SU-DHL-6 (cell line): ENCODE measurements around the gene SPG7.
"Not testable (repeated sequence)": the region's sequence is repeated elsewhere in the genome, so short reads cannot be mapped to it uniquely, and the experiment has no call there.

Experiments
- H2AFZ ChIP-seq: fragments of 200-600 bp; sonication (generic); 2 replicates; pipeline ENCODE4 v1.6.1; 2014; ENCODE audit warnings: low read depth, mild to moderate bottlenecking, moderate library complexity, mixed read lengths, antibody characterized with exemption, low read length; ENCODE audit not compliant: severe bottlenecking
- H3F3A ChIP-seq: fragments of 200-600 bp; shearing (Covaris generic); 2 replicates; pipeline ENCODE4 v1.6.0; 2016; ENCODE audit warnings: antibody characterized with exemption, mild to moderate bottlenecking; ENCODE audit not compliant: insufficient read depth
- H3K27ac ChIP-seq: fragments of 200-600 bp; sonication (generic); 2 replicates; pipeline ENCODE4 v1.5.1; 2016; ENCODE audit warnings: low read depth, mild to moderate bottlenecking, low read length, moderate library complexity, mixed read lengths
- H3K27me3 ChIP-seq: fragments of 200-600 bp; sonication (generic), shearing (Covaris generic); 2 replicates; pipeline ENCODE4 v1.6.0; 2014; ENCODE audit warnings: mild to moderate bottlenecking, low read length
- H3K36me3 ChIP-seq: fragments of 200-600 bp; sonication (generic); 2 replicates; pipeline ENCODE4 v1.6.1; 2014; ENCODE audit warnings: mild to moderate bottlenecking, low read length, mixed read lengths
- H3K4me2 ChIP-seq: fragments of 300-600, 200-600 bp; shearing (Covaris generic), sonication (generic); 2 replicates; pipeline ENCODE4 v1.6.0; 2014; ENCODE audit warnings: low read length, low read depth, mild to moderate bottlenecking; ENCODE audit not compliant: poor library complexity, severe bottlenecking
- H3K4me3 ChIP-seq: fragments of 200-600 bp; sonication (generic); 2 replicates; pipeline ENCODE4 v1.5.1; 2014; ENCODE audit warnings: antibody characterized with exemption, low read length, mild to moderate bottlenecking, mixed read lengths; ENCODE audit not compliant: insufficient read depth, poor library complexity, severe bottlenecking
- H3K79me2 ChIP-seq: fragments of 200-600 bp; sonication (generic); 2 replicates; pipeline ENCODE4 v1.6.1; 2014; ENCODE audit warnings: mild to moderate bottlenecking, low read length, moderate library complexity; ENCODE audit not compliant: insufficient read depth
- H3K9ac ChIP-seq: fragments of 200-600 bp; sonication (generic); 2 replicates; pipeline ENCODE4 v1.7.0; 2014; ENCODE audit warnings: mild to moderate bottlenecking, low read length
- H3K9me2 ChIP-seq: fragments of 200-600 bp; sonication (generic); replicated peaks from 2 replicates; pipeline ENCODE4 v1.6.1; 2014; ENCODE audit warnings: low read length; ENCODE audit not compliant: insufficient read depth
- H3K9me3 ChIP-seq: fragments of 200-600 bp; sonication (generic); 2 replicates; pipeline ENCODE4 v1.6.1; 2014; ENCODE audit warnings: low read length, mixed read lengths; ENCODE audit not compliant: insufficient read depth
- H4K20me1 ChIP-seq: fragments of 200-600 bp; sonication (generic); 2 replicates; pipeline ENCODE4 v1.6.1; 2014; ENCODE audit warnings: low read depth, mild to moderate bottlenecking, antibody characterized with exemption, low read length, moderate library complexity, mixed read lengths
- EZH2phosphoT487 ChIP-seq: fragments of 200-600 bp; sonication (generic), shearing (Covaris generic); conservative IDR thresholded peaks from 2 replicates; pipeline ENCODE4 v1.6.1; 2018; ENCODE audit warnings: mild to moderate bottlenecking, antibody characterized with exemption, low read length, moderate library complexity, mixed read lengths
- TF ChIP-seq, protein P1 (sequence below): fragments of 200-600 bp; sonication (generic); IDR thresholded peaks from one replicate; pipeline ENCODE4 v1.5.1; 2017; ENCODE audit warnings: antibody characterized with exemption, mild to moderate bottlenecking, low read length, moderate library complexity; ENCODE audit not compliant: insufficient read depth, poor library complexity, severe bottlenecking

Gene SPG7

DNA sequence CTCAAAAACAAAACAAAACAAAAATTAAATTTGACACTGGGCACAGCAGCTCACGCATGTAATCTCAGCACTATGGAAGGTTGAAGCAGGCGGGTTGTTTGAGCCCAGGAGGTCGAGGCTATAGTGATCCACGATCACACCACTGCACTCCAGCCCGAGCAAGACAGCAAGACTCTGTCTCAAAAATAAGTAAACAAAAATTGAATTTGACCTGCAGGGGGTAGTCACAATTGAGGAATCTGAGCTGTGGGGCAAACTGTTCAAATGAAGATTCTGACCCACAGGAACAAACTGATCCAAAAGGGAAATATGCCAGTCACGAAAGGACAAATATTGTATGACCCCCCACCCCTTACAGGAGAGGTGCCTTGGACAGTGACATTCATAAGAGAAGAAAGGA lies 47.6 kb upstream of the SPG7 start:
- Histone ChIP-seq H2AFZ (no peak overlapping the region), H3K9me3 (no peaks in the 10 kb centered on the region), H3K79me2 (peaks cover 86% of the 10 kb centered on the region), H3K9me2 (no peaks in the 10 kb centered on the region), H3K9ac (no peak overlapping the region), H3K27me3 (no peaks in the 10 kb centered on the region), H3K4me2 (no peak overlapping the region), H3K27ac (no peak overlapping the region), H3F3A (peaks cover 5% of the 10 kb centered on the region; the same call in 1 of the 2 replicates), H4K20me1 (peaks cover 47% of the 10 kb centered on the region), H3K4me3 (no peak overlapping the region), H3K36me3 (no peaks in the 10 kb centered on the region)
- TF ChIP-seq EZH2phosphoT487 = no peak
- TF ChIP-seq, protein P1, sequence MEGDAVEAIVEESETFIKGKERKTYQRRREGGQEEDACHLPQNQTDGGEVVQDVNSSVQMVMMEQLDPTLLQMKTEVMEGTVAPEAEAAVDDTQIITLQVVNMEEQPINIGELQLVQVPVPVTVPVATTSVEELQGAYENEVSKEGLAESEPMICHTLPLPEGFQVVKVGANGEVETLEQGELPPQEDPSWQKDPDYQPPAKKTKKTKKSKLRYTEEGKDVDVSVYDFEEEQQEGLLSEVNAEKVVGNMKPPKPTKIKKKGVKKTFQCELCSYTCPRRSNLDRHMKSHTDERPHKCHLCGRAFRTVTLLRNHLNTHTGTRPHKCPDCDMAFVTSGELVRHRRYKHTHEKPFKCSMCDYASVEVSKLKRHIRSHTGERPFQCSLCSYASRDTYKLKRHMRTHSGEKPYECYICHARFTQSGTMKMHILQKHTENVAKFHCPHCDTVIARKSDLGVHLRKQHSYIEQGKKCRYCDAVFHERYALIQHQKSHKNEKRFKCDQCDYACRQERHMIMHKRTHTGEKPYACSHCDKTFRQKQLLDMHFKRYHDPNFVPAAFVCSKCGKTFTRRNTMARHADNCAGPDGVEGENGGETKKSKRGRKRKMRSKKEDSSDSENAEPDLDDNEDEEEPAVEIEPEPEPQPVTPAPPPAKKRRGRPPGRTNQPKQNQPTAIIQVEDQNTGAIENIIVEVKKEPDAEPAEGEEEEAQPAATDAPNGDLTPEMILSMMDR = no peak

DNA sequence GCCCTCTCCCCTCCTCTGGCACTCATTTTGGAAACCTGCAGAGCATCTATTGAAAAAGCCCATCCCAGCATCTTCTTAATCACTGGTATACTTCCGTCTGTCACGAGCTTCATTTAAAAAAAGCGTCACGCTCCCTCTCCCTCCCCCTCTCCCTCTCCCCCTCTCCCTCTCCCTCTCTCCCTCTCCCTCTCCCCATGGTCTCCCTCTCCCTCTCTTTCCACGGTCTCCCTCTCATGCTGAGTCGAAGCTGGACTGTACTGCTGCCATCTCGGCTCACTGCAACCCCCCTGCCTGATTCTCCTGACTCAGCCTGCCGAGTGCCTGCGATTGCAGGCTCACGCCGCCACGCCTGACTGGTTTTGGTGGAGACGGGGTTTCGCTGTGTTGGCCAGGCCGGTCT lies 46.3 kb upstream of the SPG7 start:
- not testable (repeated sequence) for H3K4me2 ChIP-seq, H3K9me3 ChIP-seq, H3F3A ChIP-seq, H3K4me3 ChIP-seq, H3K9me2 ChIP-seq, H3K27ac ChIP-seq, H3K27me3 ChIP-seq, H3K36me3 ChIP-seq, H2AFZ ChIP-seq, H3K9ac ChIP-seq
- H3K79me2 ChIP-seq = peaks cover 86% of the 10 kb centered on the region
- peaks cover 47% of the 10 kb centered on the region for H4K20me1 ChIP-seq

DNA sequence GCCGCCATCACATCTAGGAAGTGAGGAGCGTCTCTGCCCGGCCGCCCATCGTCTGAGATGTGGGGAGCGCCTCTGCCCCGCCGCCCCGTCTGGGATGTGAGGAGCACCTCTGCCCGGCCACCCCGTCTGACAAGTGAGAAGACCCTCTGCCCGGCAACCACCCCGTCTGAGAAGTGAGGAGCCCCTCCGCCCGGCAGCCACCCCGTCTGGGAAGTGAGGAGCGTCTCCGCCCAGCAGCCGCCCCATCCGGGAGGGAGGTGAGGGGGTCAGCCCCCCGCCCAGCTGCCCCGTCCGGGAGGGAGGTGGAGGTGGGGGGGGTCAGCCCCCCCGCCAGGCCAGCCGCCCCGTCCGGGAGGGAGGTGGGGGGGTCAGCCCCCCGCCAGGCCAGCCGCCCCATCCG lies 45.6 kb upstream of the SPG7 start:
- H3K4me2 ChIP-seq, H3K36me3 ChIP-seq, H3F3A ChIP-seq, H3K4me3 ChIP-seq, H3K9me2 ChIP-seq, H3K9ac ChIP-seq, H2AFZ ChIP-seq, H3K9me3 ChIP-seq, H3K27me3 ChIP-seq, H3K27ac ChIP-seq: not testable (repeated sequence)
- Histone ChIP-seq H4K20me1 (peaks cover 46% of the 10 kb centered on the region), H3K79me2 (peaks cover 86% of the 10 kb centered on the region)

DNA sequence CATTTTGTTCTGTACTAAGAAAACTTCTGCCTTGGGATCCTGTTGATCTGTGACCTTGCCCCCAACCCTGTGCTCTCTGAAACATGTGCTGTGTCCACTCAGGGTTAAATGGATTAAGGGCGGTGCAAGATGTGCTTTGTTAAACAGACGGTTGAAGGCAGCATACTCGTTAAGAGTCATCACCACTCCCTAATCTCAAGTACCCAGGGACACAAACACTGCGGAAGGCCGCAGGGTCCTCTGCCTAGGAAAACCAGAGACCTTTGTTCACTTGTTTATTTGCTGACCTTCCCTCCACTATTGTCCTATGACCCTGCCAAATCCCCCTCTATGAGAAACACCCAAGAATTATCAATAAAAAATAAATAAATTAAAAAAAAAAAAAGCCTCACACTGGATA lies 44.9 kb upstream of the SPG7 start:
- not testable (repeated sequence) for H3K4me2 ChIP-seq, H3K9me3 ChIP-seq, H2AFZ ChIP-seq, H3F3A ChIP-seq, H3K27me3 ChIP-seq, H3K4me3 ChIP-seq, H3K27ac ChIP-seq, H3K36me3 ChIP-seq, H3K9ac ChIP-seq, H3K9me2 ChIP-seq
- Histone ChIP-seq H4K20me1 (peaks cover 42% of the 10 kb centered on the region), H3K79me2 (peaks cover 86% of the 10 kb centered on the region)

DNA sequence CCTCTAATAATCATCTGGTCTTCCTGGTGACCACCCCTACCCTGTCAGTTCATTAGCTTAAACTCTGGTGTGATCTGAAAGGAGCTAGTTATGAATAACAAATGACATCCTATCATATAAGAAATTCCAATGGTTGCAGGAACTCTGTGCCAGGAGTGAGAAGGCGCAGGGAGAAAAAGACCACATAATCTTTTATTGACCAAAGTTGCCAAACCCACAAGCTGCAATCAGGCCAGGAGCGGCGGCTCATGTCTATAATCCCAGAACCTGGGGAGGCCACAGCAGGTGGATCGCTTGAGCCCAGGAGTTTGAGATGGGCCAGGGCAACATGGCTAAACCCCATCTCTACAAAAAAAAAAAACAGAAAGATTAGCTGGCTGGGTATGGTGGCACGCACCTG lies 41.3 kb upstream of the SPG7 start:
- no peaks in the 10 kb centered on the region for H3K36me3 ChIP-seq
- H3K4me3 ChIP-seq = no peak overlapping the region
- H3K9ac ChIP-seq = no peak overlapping the region
- TF ChIP-seq, protein P1 = no peak
- TF ChIP-seq EZH2phosphoT487 = no peak
- H3K9me3 ChIP-seq = no peaks in the 10 kb centered on the region
- no peaks in the 10 kb centered on the region for H3K9me2 ChIP-seq
- H3K27ac ChIP-seq = no peak overlapping the region
- no peak overlapping the region for H2AFZ ChIP-seq
- H3K79me2 ChIP-seq = peaks cover 86% of the 10 kb centered on the region
- H3F3A ChIP-seq = peaks cover 5% of the 10 kb centered on the region; the same call in 1 of the 2 replicates
- H4K20me1 ChIP-seq = peaks cover 27% of the 10 kb centered on the region
- no peaks in the 10 kb centered on the region for H3K27me3 ChIP-seq
- H3K4me2 ChIP-seq = no peak overlapping the region
